Spleen (tissue), 7 donors: ENCODE measurements around the gene PEX11B.
"Not testable (repeated sequence)": the region's sequence is repeated elsewhere in the genome, so short reads cannot be mapped to it uniquely, and the experiment has no call there.

Experiments used
- POLR2A ChIP-seq, 3 donors: fragments of 450-650 bp; IDR thresholded peaks; one replicate each; pipeline ENCODE4 v1.5.1; 2017; ENCODE audit warnings: antibody characterized with exemption in 3 of 3, mild to moderate bottlenecking in 1 of 3
- TF ChIP-seq, protein P1 (sequence below), 11 experiments: fragments of 200-600 bp in 7 of 11; fragments of 450-650 bp in 4 of 11; sonication (generic) in 4 of 11; IDR thresholded peaks in 8 of 11; conservative IDR thresholded peaks in 3 of 11; 1 replicate in 7 of 11; 2 replicates in 4 of 11; pipeline versions ENCODE4 v1.4.0 to v1.8.0; 2016 to 2021; ENCODE audit warnings: antibody characterized with exemption in 11 of 11, inconsistent platforms in 4 of 11, mild to moderate bottlenecking in 1 of 11
- donor health status: DM: no; HTN: no; CAD: no; lungs with moderate emphysema.
- donor health status: DM: no; HTN: no; CAD: no.
- donor health status: DM: no; HTN: no; CAD: no.

DNA sequence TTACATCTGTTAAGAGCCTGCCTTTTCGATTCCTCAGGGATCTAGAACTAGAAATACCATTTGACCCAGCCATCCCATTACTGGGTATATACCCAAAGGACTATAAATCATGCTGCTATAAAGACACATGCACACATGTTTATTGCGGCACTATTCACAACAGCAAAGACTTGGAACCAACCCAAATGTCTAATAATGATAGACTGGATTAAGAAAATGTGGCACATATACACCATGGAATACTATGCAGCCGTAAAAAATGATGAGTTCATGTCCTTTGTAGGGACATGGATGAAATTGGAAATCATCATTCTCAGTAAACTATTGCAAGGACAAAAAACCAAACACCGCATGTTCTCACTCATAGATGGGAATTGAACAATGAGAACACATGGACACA, 1.8 kb upstream of the PEX11B start:
- TF ChIP-seq, protein P1, sequence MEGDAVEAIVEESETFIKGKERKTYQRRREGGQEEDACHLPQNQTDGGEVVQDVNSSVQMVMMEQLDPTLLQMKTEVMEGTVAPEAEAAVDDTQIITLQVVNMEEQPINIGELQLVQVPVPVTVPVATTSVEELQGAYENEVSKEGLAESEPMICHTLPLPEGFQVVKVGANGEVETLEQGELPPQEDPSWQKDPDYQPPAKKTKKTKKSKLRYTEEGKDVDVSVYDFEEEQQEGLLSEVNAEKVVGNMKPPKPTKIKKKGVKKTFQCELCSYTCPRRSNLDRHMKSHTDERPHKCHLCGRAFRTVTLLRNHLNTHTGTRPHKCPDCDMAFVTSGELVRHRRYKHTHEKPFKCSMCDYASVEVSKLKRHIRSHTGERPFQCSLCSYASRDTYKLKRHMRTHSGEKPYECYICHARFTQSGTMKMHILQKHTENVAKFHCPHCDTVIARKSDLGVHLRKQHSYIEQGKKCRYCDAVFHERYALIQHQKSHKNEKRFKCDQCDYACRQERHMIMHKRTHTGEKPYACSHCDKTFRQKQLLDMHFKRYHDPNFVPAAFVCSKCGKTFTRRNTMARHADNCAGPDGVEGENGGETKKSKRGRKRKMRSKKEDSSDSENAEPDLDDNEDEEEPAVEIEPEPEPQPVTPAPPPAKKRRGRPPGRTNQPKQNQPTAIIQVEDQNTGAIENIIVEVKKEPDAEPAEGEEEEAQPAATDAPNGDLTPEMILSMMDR (IDR thresholded peaks at IDR 0.05 in 8 of 11, conservative IDR thresholded peaks at IDR 0.05 in 3 of 11), result not testable (repeated sequence)
- TF ChIP-seq POLR2A (IDR thresholded peaks at IDR 0.05), result not testable (repeated sequence)
